Measurements from ENCODE around the gene ANO6.

DNA sequence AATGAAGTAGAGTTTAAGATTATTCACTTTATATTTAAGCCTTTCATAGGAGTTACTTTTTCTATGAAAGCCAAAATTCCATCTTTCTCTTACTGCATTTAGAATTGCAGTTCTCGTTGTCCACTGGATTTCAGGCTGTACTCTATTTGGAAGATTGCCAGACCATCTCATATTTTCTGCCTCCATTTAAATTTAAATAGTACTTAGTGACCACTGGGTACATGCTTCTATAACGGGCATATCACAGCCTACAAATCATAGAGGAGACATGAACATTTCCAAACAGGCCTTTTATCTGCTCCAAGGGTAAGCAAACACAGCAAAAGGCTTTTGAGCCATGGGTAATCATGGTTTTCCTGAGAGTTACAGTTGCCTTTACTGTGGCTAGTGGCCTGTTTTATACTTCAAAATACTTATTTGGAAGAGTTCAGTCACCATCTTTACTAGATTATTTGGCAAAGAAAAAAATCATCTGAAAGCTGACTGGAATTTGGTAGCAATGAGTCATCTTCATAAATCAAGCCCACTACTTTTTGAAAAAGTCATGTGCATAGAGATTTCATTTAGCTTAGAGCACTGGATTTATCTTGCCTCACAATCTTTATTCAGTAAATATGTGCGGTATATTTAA, 15.7 kb downstream of the ANO6 start:
- TF ChIP-seq POLR2AphosphoS5 (IDR thresholded peaks at IDR 0.05), result no peak
- TF ChIP-seq, protein P1, sequence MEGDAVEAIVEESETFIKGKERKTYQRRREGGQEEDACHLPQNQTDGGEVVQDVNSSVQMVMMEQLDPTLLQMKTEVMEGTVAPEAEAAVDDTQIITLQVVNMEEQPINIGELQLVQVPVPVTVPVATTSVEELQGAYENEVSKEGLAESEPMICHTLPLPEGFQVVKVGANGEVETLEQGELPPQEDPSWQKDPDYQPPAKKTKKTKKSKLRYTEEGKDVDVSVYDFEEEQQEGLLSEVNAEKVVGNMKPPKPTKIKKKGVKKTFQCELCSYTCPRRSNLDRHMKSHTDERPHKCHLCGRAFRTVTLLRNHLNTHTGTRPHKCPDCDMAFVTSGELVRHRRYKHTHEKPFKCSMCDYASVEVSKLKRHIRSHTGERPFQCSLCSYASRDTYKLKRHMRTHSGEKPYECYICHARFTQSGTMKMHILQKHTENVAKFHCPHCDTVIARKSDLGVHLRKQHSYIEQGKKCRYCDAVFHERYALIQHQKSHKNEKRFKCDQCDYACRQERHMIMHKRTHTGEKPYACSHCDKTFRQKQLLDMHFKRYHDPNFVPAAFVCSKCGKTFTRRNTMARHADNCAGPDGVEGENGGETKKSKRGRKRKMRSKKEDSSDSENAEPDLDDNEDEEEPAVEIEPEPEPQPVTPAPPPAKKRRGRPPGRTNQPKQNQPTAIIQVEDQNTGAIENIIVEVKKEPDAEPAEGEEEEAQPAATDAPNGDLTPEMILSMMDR (IDR thresholded peaks at IDR 0.05 in 8 of 11, conservative IDR thresholded peaks at IDR 0.05 in 3 of 11), result no peak
